Large intestine (tissue), 3 donors: ENCODE measurements around the gene SNRPF. TPM values are rescaled to one million over a fixed set of nuclear protein-coding genes. Genes with fewer than 3 reads are reported as not detected.

Experiments used
- DNase-seq, 2 donors: peaks; one replicate each; pipeline versions ENCODE4 v3.0.0 to v3.0.0-alpha.2; 2013
- H3K27ac ChIP-seq: one replicate; pipeline ENCODE4 v1.5.1; 2013; ENCODE audit warnings: low read length
- H3K27me3 ChIP-seq: 2 replicates; pipeline ENCODE4 v1.6.1; 2013; ENCODE audit warnings: low read length; ENCODE audit not compliant: control insufficient read depth, insufficient read depth
- H3K36me3 ChIP-seq: 2 replicates; pipeline ENCODE4 v1.6.1; 2013; ENCODE audit warnings: low read length; ENCODE audit not compliant: control insufficient read depth, insufficient read depth
- H3K4me1 ChIP-seq: one replicate; pipeline ENCODE4 v1.6.1; 2013; ENCODE audit warnings: low read length; ENCODE audit not compliant: control insufficient read depth, insufficient read depth
- H3K4me3 ChIP-seq: one replicate; pipeline ENCODE4 v1.5.1; 2013; ENCODE audit warnings: low read length
- H3K9me3 ChIP-seq: one replicate; pipeline ENCODE4 v1.6.1; 2013; ENCODE audit warnings: mild to moderate bottlenecking, low read depth, low read length, moderate library complexity; ENCODE audit not compliant: control insufficient read depth
- WGBS: methylation state at CpG from one replicate; pipeline ENCODE4 v1.1.5; 2013; ENCODE audit warnings: low lambda C conversion rate; ENCODE audit not compliant: insufficient coverage; 5-methylcytosine and 5-hydroxymethylcytosine counted together
- polyA plus RNA-seq: library from polyadenylated mRNA; unstranded; fragments of 120-200 nt; gene quantifications from one replicate; pipeline ENCODE4 v1.2.1, GENCODE V29; 2013

The SNRPF gene
- polyA plus RNA-seq, 1 donor, result 43.6 TPM

DNA sequence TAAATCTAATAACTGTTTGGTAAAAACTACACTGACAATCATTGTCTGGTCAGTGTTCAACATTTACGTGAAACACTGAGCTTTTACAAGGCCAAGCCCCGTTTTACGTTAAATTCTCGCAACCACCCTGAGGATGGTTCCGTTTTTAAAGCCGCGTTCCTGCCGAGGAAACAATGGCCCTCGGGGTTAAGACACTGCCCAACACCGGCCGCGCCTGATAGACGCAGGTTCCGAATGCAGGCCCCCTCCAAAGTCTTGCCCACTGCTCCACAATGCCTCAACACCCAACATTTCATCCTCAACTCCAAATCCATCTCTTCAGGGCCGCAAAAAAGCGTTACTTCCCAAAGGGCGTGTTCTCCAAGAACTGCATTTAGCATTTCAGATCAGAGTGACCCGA, 953 bp upstream of the SNRPF start:
- Histone ChIP-seq H3K36me3 (peaks cover 14% of the 10 kb centered on the region), H3K4me1 (peaks cover 6% of the 10 kb centered on the region), H3K4me3 (no peak overlapping the region), H3K27ac (no peak overlapping the region), H3K27me3 (peaks cover 8% of the 10 kb centered on the region), H3K9me3 (no peaks in the 10 kb centered on the region)
- peak in 1 of 2 donors; percentile 6 for DNase-seq
- WGBS, result 84% methylated on average over 5 of the region's 18 CpGs

DNA sequence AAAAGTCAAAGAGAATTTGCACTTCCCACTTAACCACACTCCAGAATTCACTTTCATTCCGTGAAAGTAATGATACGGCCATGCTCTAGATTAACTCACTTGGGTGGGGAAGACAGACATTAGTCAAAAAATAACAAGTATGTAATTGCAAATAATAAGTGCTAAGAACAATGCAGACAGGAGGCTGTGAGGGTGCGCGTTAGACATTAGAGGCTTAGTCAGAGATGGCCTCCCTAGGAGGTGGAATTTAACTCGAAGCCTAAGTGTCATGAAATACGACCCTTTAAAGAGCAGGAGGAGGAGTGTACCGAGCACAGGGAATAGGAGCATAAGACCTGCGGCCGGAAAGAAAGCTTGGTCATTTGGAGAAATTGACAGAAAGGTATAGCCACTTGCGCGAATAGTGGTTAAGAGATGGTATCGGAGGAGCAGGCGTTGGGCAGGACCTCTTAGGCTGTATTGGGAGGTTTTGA, 628 bp downstream of the SNRPF start:
- WGBS, result 0% methylated on average over 3 of the region's 13 CpGs
- H3K4me1 ChIP-seq, result peaks cover 6% of the 10 kb centered on the region
- peak overlapping the region; percentile 88 for H3K27ac ChIP-seq
- H3K27me3 ChIP-seq, result peaks cover 6% of the 10 kb centered on the region
- no peaks in the 10 kb centered on the region for H3K9me3 ChIP-seq
- peaks cover 18% of the 10 kb centered on the region for H3K36me3 ChIP-seq
- DNase-seq, result no peak
- H3K4me3 ChIP-seq, result peak overlapping the region; percentile 88

DNA sequence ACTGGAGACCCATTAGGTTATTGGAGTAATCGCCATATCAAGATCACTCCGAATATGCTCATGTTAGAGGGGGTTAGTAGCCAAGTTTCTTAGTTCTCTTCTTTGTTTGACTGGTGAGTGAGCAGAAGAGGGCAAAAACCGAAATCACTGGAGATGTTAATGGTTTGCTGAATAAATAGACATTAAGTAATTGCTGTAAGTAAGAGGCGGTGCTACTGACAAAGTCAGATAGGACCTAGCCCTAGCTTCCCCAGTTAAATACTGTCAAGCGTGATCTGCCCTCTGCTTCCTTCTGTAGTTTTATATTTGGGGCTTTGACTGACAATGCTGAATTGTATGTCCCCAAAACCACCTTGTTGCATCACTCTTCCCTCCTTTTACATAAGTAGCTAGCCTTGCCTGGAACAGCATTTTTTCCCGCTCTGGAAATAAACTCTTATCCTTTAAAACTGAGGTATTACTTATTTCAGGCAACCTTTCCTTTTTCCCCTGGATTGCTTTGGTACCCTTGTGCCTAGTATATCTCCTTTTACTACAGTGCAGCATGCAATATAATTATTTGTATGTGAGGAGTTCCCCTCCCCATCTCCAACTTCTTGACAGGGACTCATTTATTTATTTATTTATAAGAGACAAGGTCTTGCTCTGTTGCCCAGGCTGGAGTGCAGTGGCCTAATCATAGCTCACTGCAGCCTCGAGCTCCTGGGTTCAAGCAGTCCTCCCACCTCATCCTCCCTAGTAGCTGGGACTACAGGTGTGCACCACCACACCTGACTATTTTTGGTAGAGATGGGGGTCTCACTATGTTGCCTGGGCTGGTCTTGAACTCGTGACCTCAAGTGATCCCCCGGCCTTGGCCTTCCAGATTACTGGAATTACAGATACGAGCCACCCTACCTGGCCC, 1.4 kb downstream of the SNRPF start:
- peaks cover 6% of the 10 kb centered on the region for H3K4me1 ChIP-seq
- peaks cover 22% of the 10 kb centered on the region for H3K36me3 ChIP-seq
- peak in 1 of 2 donors; percentile 20 for DNase-seq
- peaks cover 6% of the 10 kb centered on the region for H3K27me3 ChIP-seq
- H3K4me3 ChIP-seq, result peak overlapping the region; percentile 88
- WGBS, result 51% methylated on average over 2 of the region's 10 CpGs
- H3K27ac ChIP-seq, result no peak overlapping the region
- H3K9me3 ChIP-seq, result no peaks in the 10 kb centered on the region

DNA sequence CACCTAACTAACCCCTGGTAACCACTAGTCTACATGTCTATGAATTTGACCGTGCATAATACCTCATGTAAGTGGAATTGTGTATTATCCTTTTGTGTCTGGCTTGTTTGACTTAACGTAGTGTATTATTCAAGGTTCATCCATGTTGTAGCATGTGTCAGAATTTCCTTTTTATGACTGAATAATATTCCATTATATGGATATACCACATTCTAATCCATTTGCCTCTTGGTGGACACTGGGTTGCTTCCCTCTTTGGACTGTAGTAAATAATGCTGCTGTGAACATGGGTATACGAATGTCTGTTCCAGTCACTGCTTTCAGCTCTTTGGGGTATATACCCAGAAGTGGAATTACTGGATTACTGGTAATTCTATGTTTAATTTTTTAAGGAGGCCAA, 3.3 kb downstream of the SNRPF start:
- 100% methylated on average over 1 of the region's 3 CpGs for WGBS
- Histone ChIP-seq H3K36me3 (peaks cover 24% of the 10 kb centered on the region), H3K9me3 (no peaks in the 10 kb centered on the region), H3K4me3 (no peak overlapping the region), H3K27ac (no peak overlapping the region), H3K27me3 (peaks cover 6% of the 10 kb centered on the region), H3K4me1 (peaks cover 6% of the 10 kb centered on the region)
- no peak for DNase-seq

DNA sequence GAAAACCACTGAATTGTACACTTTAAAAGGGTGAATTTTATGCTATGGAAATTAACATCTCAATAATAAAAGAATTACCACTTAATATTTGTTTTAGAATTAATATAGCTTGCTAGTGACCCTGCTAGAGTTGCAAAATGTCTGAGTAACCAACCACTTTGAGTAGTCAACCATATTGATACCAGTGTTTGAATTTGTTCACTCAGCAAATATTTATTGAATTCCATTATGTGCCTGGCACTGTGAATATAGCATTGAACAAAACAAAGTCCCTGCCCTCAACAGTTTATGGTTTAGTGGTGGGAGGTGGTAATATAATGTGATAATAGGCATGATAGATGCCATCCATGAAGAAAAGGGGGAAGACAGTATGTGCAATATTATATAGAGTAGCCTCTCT, 4.6 kb downstream of the SNRPF start:
- Histone ChIP-seq H3K9me3 (no peaks in the 10 kb centered on the region), H3K27ac (no peak overlapping the region), H3K36me3 (peaks cover 24% of the 10 kb centered on the region), H3K4me1 (peaks cover 4% of the 10 kb centered on the region), H3K27me3 (no peaks in the 10 kb centered on the region), H3K4me3 (no peak overlapping the region)
- DNase-seq, result no peak

DNA sequence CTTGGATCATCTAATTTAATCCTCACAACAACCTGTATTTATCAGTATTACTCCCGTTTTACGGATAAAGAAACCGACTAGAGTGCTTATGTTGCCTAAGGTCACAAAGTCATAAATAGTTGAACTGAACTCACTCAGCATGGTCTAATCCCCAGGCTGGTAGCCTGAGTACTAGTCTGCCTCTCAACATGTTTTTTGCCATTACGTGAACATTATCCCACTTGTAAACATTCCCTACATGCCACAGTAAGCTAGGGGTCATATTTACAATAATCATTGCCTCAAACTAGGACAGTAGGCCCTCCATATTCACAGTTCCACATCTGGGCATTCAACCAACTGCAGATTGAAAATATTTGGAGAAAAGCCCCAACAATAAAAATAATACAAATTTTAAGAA, 12.1 kb downstream of the SNRPF start:
- Histone ChIP-seq H3K36me3 (peaks cover 5% of the 10 kb centered on the region), H3K9me3 (no peaks in the 10 kb centered on the region), H3K4me3 (no peak overlapping the region), H3K4me1 (no peaks in the 10 kb centered on the region), H3K27ac (no peak overlapping the region), H3K27me3 (no peaks in the 10 kb centered on the region)
- no peak for DNase-seq
- 87% methylated on average over 4 of the region's 4 CpGs for WGBS

DNA sequence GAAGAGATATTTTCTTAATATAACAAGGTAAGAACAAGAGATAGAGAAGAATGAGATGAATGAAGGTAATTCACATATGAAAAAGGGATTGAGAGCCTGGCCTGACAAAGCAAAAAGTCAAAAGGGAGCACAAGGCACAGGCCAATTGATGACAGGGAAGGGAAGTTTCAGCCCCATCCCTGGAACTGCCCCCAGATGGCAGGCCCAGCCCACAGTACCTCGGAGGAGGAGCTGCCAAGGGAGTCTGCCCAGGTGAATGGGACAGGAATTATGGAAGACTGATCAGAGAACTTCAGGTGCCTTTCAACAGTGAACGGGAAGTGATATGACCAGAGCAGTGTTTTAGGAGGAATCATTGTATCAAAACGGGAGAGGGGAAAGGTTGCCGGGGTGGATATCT, 15.7 kb downstream of the SNRPF start:
- H3K27ac ChIP-seq, result no peak overlapping the region
- 60% methylated on average over 2 of the region's 4 CpGs for WGBS
- H3K9me3 ChIP-seq, result no peaks in the 10 kb centered on the region
- no peaks in the 10 kb centered on the region for H3K36me3 ChIP-seq
- H3K4me3 ChIP-seq, result no peak overlapping the region
- no peaks in the 10 kb centered on the region for H3K27me3 ChIP-seq
- H3K4me1 ChIP-seq, result no peaks in the 10 kb centered on the region
- DNase-seq, result no peak

DNA sequence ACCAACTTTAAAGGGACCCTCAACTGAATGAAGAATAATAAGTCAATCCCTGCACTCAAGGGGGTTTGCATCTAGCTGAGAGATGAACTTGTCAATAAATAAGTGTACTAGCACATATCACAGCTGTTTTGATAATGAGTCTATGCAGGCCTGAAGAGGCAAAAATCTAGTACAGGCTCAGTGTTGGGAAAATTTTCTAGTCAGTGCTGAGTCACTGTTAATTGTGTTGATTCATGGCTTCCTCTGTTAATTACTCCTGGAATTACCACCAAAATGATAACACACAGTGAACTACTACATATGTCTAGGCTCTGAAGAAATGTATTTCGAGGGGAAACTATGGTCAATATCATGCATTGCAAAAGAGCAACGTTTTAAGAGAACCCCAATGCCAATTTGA, 18.9 kb downstream of the SNRPF start:
- Histone ChIP-seq H3K27ac (no peak overlapping the region), H3K4me1 (no peaks in the 10 kb centered on the region), H3K9me3 (no peaks in the 10 kb centered on the region), H3K4me3 (no peak overlapping the region), H3K36me3 (no peaks in the 10 kb centered on the region), H3K27me3 (no peaks in the 10 kb centered on the region)
- 100% methylated on average over 1 of the region's 2 CpGs for WGBS
- no peak for DNase-seq

DNA sequence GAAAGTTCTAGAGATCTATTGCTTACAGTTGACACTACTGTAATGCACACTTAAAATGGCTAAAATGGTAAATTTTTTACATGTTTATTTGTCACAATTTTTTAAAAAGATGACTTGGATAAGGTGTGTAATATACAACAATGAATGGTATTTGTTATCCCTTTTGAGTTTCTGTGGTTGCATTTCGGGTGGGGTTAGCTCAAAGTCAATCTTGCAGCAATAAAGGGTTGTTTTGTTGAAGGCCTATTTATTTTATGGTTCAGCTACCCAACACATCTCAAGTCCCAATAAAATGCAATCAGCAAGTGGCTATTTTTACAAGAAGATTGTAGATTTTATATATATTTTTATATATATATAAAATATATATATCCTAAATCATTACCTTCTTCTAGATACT, 22.1 kb downstream of the SNRPF start:
- Histone ChIP-seq H3K36me3 (no peaks in the 10 kb centered on the region), H3K4me1 (no peaks in the 10 kb centered on the region), H3K27ac (no peak overlapping the region), H3K27me3 (no peaks in the 10 kb centered on the region), H3K9me3 (no peaks in the 10 kb centered on the region), H3K4me3 (no peak overlapping the region)
- DNase-seq, result no peak
- WGBS, result no CpG with 5 or more reads among the region's 1 CpG

DNA sequence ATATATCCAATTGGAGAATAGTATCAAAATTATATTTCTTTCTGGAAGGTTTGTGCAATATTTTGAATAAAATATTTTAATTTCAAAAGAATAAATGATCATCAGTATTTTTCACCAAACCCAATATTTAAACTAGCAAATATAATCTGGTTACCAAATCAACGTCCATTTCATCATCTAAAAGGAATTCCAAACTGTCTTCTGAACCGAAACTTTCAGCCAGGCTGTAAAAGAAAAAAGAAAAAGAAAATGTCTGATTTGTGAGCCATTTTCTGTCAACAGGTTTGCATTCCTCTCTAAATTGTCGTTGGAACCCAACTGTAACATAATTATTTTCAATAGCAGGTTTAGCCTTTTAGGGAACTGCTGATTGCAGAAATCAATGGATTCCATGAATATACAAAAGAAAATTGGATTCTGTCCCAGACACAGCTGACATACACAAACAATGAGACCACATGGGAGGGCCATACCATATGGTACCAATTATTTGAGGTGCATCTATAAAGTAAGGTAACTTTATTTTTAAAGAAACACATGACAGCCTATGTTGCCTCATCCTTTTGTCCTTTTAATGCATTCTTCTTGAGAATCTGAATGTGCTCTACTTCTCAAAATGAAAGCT, 22.7 kb downstream of the SNRPF start:
- Histone ChIP-seq H3K4me1 (no peaks in the 10 kb centered on the region), H3K9me3 (no peaks in the 10 kb centered on the region), H3K36me3 (no peaks in the 10 kb centered on the region), H3K4me3 (no peak overlapping the region), H3K27me3 (no peaks in the 10 kb centered on the region), H3K27ac (no peak overlapping the region)
- DNase-seq, result no peak
- whole genome bisulfite sequencing, result 83% methylated on average over 2 of the region's 3 CpGs
